HepG2 (cell line): ENCODE results near the gene TIMM44. TPM values are rescaled to one million over a fixed set of nuclear protein-coding genes. Genes with fewer than 3 reads are reported as not detected.
A peak's percentile ranks its signal among the peaks of the same experiment; 100 is the strongest.

Source experiments
- ADNP ChIP-seq: sonication (generic); formaldehyde crosslinking; IDR thresholded peaks from 2 replicates; pipeline ENCODE4 v1.4.0; 2020; ENCODE audit warnings: missing genetic modification reagents
- ARID2 ChIP-seq: sonication (generic); formaldehyde crosslinking; IDR thresholded peaks from 2 replicates; pipeline ENCODE4 v1.8.1; 2022; ENCODE audit warnings: mild to moderate bottlenecking, missing genetic modification reagents, borderline replicate concordance
- ERF ChIP-seq: IDR thresholded peaks from 2 replicates; pipeline ENCODE4 v1.6.1; 2018; ENCODE audit warnings: missing biosample characterization, missing genetic modification reagents
- GTF2F1 ChIP-seq: fragments of 150-350 bp; IDR thresholded peaks from 2 replicates; pipeline ENCODE4 v1.6.1; 2014; ENCODE audit warnings: low read length
- GTF3A ChIP-seq: sonication (generic); formaldehyde crosslinking; conservative IDR thresholded peaks from 2 replicates; pipeline ENCODE4 v1.4.0; 2020; ENCODE audit warnings: mild to moderate bottlenecking, missing genetic modification reagents
- HIVEP1 ChIP-seq: sonication (generic); formaldehyde crosslinking; IDR thresholded peaks from 2 replicates; pipeline ENCODE4 v1.4.0; 2020; ENCODE audit warnings: mild to moderate bottlenecking, missing genetic modification reagents
- IRX3 ChIP-seq: sonication (generic); formaldehyde crosslinking; IDR thresholded peaks from 2 replicates; pipeline ENCODE4 v1.8.1; 2023; ENCODE audit warnings: mild to moderate bottlenecking, low read depth, missing genetic modification reagents, borderline replicate concordance
- MYPOP ChIP-seq: sonication (generic); formaldehyde crosslinking; IDR thresholded peaks from 2 replicates; pipeline ENCODE4 v1.8.1; 2023; ENCODE audit warnings: mild to moderate bottlenecking, moderate library complexity, missing genetic modification reagents
- NR2F6 ChIP-seq, 2 experiments: IDR thresholded peaks; 2 replicates each; pipeline ENCODE4 v1.6.1; 2016; ENCODE audit warnings: antibody characterized with exemption in 1 of 2, mild to moderate bottlenecking in 1 of 2
- SCMH1 ChIP-seq: sonication (generic); formaldehyde crosslinking; IDR thresholded peaks from 2 replicates; pipeline ENCODE4 v1.9.0; 2021; ENCODE audit warnings: missing genetic modification reagents, mild to moderate bottlenecking, borderline replicate concordance
- TBX2 ChIP-seq: sonication (generic); formaldehyde crosslinking; IDR thresholded peaks from 2 replicates; pipeline ENCODE4 v1.5.0; 2020; ENCODE audit warnings: missing genetic modification reagents, mild to moderate bottlenecking, borderline replicate concordance
- ZNF496 ChIP-seq: sonication (generic); formaldehyde crosslinking; IDR thresholded peaks from 2 replicates; pipeline ENCODE4 v1.8.1; 2023; ENCODE audit warnings: mild to moderate bottlenecking, moderate library complexity, missing genetic modification reagents; ENCODE audit not compliant: insufficient replicate concordance
- ZNF570 ChIP-seq: sonication (generic); formaldehyde crosslinking; IDR thresholded peaks from 2 replicates; pipeline ENCODE4 v1.4.0; 2020; ENCODE audit warnings: mild to moderate bottlenecking, missing genetic modification reagents, borderline replicate concordance
- ZNF639 ChIP-seq: conservative IDR thresholded peaks from 2 replicates; pipeline ENCODE4 v1.6.1; 2018; ENCODE audit warnings: missing genetic modification reagents
- polyA plus RNA-seq, 8 experiments: library from polyadenylated mRNA; depleted of rRNA in 3 of 8; stranded (reverse) in 7 of 8; unstranded in 1 of 8; fragments of >200 nt; fragmentation: Illumina TruSeq in 4 of 8; extraction: Trizol in 4 of 8; gene quantifications; 2 replicates each; pipeline versions ENCODE4 v1.2.1 to v1.2.3, GENCODE V29; 2011 to 2016; ENCODE audit warnings: low read depth in 4 of 8, missing spikeins in 1 of 8, mixed read lengths in 1 of 8; ENCODE audit not compliant: insufficient read depth in 1 of 8
- total RNA-seq, 5 experiments: library from RNA; depleted of rRNA; stranded (reverse); fragments of >200 nt; fragmentation: Illumina TruSeq; extraction: Trizol; gene quantifications; 2 replicates each; pipeline ENCODE4 v1.2.3, GENCODE V29; 2016; ENCODE audit warnings: low read depth in 1 of 5
- TF ChIP-seq, protein P1 (sequence below): sonication (generic); formaldehyde crosslinking; IDR thresholded peaks from 2 replicates; pipeline ENCODE4 v1.4.0; 2020; ENCODE audit warnings: mild to moderate bottlenecking, missing genetic modification reagents
- TF ChIP-seq, protein P2 (sequence below): sonication (generic); formaldehyde crosslinking; IDR thresholded peaks from 2 replicates; pipeline ENCODE4 v1.4.0; 2020; ENCODE audit warnings: missing genetic modification reagents, borderline replicate concordance

TIMM44 gene
- total and polyA plus RNA-seq, 2 of the 13 experiments (the other 11 are each of a cell fraction or from before 2014, with no cell fraction given), result 42.9 to 72.6 TPM

DNA sequence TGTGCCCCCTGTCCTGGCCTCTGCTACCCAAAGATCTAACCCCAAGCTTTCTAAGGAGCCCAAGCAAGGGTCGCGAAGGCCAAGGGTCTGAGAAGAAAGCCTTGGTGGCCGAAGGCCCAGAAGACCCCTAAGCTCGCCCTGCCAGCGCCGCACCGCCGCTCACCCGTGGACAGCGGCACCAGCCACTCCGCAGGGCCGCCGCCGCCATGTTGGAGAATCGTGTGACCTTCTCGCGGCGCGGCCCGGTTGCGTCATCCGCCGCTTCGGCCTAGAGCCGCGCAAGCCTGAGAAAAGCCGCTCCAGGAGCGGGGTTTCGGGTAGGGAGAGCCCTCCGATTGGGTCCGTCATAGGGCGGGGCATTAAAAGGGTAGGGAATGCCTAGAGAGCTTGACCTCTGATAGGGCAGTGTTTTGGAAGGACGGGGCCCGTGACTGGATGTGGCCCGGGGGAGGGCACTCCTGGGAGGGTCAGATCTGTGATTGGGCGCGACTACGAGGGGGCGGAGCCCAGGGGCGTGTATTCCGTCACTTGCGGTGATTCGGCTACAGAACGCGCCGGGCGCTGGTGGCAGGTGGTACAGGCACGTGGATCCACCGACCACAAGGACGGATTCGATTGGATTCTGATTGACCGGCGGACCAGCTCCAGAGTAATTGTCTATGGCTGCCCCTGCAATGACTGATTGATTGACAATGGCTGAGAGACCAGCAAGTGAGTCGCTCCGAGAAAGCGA, at the start of gene TIMM44 (continued):
- TF ChIP-seq HIVEP1 (CRISPR knock-in tag) (peak; percentile 93), NR2F6 (IDR thresholded peaks at IDR 0.05) (peak; percentile 52), NR2F6 (CRISPR knock-in tag; IDR thresholded peaks at IDR 0.05) (peak; percentile 79), ARID2 (CRISPR knock-in tag) (peak; percentile 90), ZNF639 (CRISPR knock-in tag) (0 out of 2 replicates have a peak, but pooled peaks have one; percentile 68), ERF (CRISPR knock-in tag) (peak; percentile 85), GTF2F1 (no peak; the same call in 1 of the 2 replicates), IRX3 (CRISPR knock-in tag) (peak; percentile 72; the same call in 1 of the 2 replicates), GTF3A (peak; percentile 74; the same call in 1 of the 2 replicates), TBX2 (CRISPR knock-in tag) (peak; percentile 76), ZNF496 (CRISPR knock-in tag) (no peak), ADNP (CRISPR knock-in tag) (no peak), SCMH1 (CRISPR knock-in tag) (no peak), ZNF570 (CRISPR knock-in tag) (no peak), MYPOP (CRISPR knock-in tag) (peak; percentile 87)
- TF ChIP-seq, protein P1, sequence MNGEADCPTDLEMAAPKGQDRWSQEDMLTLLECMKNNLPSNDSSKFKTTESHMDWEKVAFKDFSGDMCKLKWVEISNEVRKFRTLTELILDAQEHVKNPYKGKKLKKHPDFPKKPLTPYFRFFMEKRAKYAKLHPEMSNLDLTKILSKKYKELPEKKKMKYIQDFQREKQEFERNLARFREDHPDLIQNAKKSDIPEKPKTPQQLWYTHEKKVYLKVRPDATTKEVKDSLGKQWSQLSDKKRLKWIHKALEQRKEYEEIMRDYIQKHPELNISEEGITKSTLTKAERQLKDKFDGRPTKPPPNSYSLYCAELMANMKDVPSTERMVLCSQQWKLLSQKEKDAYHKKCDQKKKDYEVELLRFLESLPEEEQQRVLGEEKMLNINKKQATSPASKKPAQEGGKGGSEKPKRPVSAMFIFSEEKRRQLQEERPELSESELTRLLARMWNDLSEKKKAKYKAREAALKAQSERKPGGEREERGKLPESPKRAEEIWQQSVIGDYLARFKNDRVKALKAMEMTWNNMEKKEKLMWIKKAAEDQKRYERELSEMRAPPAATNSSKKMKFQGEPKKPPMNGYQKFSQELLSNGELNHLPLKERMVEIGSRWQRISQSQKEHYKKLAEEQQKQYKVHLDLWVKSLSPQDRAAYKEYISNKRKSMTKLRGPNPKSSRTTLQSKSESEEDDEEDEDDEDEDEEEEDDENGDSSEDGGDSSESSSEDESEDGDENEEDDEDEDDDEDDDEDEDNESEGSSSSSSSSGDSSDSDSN (CRISPR knock-in tag), result peak; percentile 88
- TF ChIP-seq, protein P2, sequence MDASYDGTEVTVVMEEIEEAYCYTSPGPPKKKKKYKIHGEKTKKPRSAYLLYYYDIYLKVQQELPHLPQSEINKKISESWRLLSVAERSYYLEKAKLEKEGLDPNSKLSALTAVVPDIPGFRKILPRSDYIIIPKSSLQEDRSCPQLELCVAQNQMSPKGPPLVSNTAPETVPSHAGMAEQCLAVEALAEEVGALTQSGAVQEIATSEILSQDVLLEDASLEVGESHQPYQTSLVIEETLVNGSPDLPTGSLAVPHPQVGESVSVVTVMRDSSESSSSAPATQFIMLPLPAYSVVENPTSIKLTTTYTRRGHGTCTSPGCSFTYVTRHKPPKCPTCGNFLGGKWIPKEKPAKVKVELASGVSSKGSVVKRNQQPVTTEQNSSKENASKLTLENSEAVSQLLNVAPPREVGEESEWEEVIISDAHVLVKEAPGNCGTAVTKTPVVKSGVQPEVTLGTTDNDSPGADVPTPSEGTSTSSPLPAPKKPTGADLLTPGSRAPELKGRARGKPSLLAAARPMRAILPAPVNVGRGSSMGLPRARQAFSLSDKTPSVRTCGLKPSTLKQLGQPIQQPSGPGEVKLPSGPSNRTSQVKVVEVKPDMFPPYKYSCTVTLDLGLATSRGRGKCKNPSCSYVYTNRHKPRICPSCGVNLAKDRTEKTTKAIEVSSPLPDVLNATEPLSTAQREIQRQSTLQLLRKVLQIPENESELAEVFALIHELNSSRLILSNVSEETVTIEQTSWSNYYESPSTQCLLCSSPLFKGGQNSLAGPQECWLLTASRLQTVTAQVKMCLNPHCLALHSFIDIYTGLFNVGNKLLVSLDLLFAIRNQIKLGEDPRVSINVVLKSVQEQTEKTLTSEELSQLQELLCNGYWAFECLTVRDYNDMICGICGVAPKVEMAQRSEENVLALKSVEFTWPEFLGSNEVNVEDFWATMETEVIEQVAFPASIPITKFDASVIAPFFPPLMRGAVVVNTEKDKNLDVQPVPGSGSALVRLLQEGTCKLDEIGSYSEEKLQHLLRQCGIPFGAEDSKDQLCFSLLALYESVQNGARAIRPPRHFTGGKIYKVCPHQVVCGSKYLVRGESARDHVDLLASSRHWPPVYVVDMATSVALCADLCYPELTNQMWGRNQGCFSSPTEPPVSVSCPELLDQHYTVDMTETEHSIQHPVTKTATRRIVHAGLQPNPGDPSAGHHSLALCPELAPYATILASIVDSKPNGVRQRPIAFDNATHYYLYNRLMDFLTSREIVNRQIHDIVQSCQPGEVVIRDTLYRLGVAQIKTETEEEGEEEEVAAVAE (CRISPR knock-in tag), result peak; percentile 98
